OCI-LY1 (cell line): ENCODE measurements around the gene CARMIL1.

Source experiments
- H2AFZ ChIP-seq: fragments of 200-600 bp; sonication (generic), shearing (Covaris generic); 2 replicates; pipeline ENCODE4 v1.6.0; 2014; ENCODE audit warnings: antibody characterized with exemption, mild to moderate bottlenecking, low read length
- H3F3A ChIP-seq: fragments of 200-600 bp; sonication (generic), shearing (Covaris generic); 2 replicates; pipeline ENCODE4 v1.6.0; 2014; ENCODE audit warnings: mild to moderate bottlenecking, antibody characterized with exemption, low read length, moderate library complexity; ENCODE audit not compliant: insufficient read depth
- H3K27ac ChIP-seq: fragments of 200-600 bp; sonication (generic); 2 replicates; pipeline ENCODE4 v1.5.1; 2014; ENCODE audit warnings: low read length, mixed run types, mild to moderate bottlenecking, low read depth; ENCODE audit not compliant: poor library complexity, severe bottlenecking
- H3K27me3 ChIP-seq: fragments of 200-600 bp; sonication (generic); 2 replicates; pipeline ENCODE4 v1.6.0; 2014; ENCODE audit warnings: antibody characterized with exemption, mild to moderate bottlenecking, low read length, moderate library complexity; ENCODE audit not compliant: insufficient read depth
- H3K36me3 ChIP-seq: fragments of 200-600 bp; sonication (generic); 2 replicates; pipeline ENCODE4 v1.6.1; 2014; ENCODE audit warnings: mild to moderate bottlenecking, antibody characterized with exemption, low read length, moderate library complexity, mixed read lengths; ENCODE audit not compliant: insufficient read depth
- H3K4me1 ChIP-seq: fragments of 200-600 bp; sonication (generic); 2 replicates; pipeline ENCODE4 v1.5.1; 2014; ENCODE audit warnings: mild to moderate bottlenecking, low read length, moderate library complexity; ENCODE audit not compliant: insufficient read depth, severe bottlenecking
- H3K4me2 ChIP-seq: fragments of 200-600 bp; sonication (generic), shearing (Covaris generic); 2 replicates; pipeline ENCODE4 v1.6.1; 2014; ENCODE audit warnings: low read length
- H3K4me3 ChIP-seq: fragments of 200-600 bp; sonication (generic); 2 replicates; pipeline ENCODE4 v1.5.1; 2014; ENCODE audit warnings: low read length, low read depth, mild to moderate bottlenecking, mixed read lengths; ENCODE audit not compliant: poor library complexity, severe bottlenecking
- H3K79me2 ChIP-seq: fragments of 200-600 bp; shearing (Covaris generic); 2 replicates; pipeline ENCODE4 v1.6.1; 2016; ENCODE audit warnings: mixed run types, low read length, mixed read lengths; ENCODE audit not compliant: insufficient read depth
- H3K9ac ChIP-seq: fragments of 200-600 bp; sonication (generic), shearing (Covaris generic); 2 replicates; pipeline ENCODE4 v1.6.1; 2014; ENCODE audit warnings: mild to moderate bottlenecking, low read length, mixed read lengths
- H3K9me2 ChIP-seq: fragments of 200-600 bp; sonication (generic), shearing (Covaris generic); 2 replicates; pipeline ENCODE4 v1.6.1; 2014; ENCODE audit warnings: low read depth, mild to moderate bottlenecking, low read length, mixed read lengths
- H3K9me3 ChIP-seq: fragments of 200-600 bp; shearing (Covaris generic); 2 replicates; pipeline ENCODE4 v1.6.1; 2014; ENCODE audit warnings: low read length, mixed read lengths
- H4K20me1 ChIP-seq: fragments of 200-600 bp; sonication (generic), shearing (Covaris generic); 2 replicates; pipeline ENCODE4 v1.6.0; 2016; ENCODE audit warnings: mild to moderate bottlenecking, low read length; ENCODE audit not compliant: insufficient read depth
- EZH2 ChIP-seq: fragments of 200-600 bp; sonication (generic), shearing (Covaris generic); IDR thresholded peaks from 2 replicates; pipeline ENCODE4 v1.8.0; 2017; ENCODE audit warnings: borderline replicate concordance, mixed run types, mild to moderate bottlenecking, antibody characterized with exemption, low read length, moderate library complexity, mixed read lengths
- TF ChIP-seq, protein P1 (sequence below): fragments of 200-600 bp; sonication (generic), shearing (Covaris generic); IDR thresholded peaks from 2 replicates; pipeline ENCODE4 v1.5.1; 2017; ENCODE audit warnings: mild to moderate bottlenecking, antibody characterized with exemption, low read length, moderate library complexity, mixed read lengths

Gene CARMIL1

GRCh38 chr6:25435416-25435985, 156.3 kb downstream of the CARMIL1 start:
- H4K20me1 ChIP-seq, result no peaks in the 10 kb centered on the region
- TF ChIP-seq EZH2, result no peak
- TF ChIP-seq, protein P1, sequence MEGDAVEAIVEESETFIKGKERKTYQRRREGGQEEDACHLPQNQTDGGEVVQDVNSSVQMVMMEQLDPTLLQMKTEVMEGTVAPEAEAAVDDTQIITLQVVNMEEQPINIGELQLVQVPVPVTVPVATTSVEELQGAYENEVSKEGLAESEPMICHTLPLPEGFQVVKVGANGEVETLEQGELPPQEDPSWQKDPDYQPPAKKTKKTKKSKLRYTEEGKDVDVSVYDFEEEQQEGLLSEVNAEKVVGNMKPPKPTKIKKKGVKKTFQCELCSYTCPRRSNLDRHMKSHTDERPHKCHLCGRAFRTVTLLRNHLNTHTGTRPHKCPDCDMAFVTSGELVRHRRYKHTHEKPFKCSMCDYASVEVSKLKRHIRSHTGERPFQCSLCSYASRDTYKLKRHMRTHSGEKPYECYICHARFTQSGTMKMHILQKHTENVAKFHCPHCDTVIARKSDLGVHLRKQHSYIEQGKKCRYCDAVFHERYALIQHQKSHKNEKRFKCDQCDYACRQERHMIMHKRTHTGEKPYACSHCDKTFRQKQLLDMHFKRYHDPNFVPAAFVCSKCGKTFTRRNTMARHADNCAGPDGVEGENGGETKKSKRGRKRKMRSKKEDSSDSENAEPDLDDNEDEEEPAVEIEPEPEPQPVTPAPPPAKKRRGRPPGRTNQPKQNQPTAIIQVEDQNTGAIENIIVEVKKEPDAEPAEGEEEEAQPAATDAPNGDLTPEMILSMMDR, result no peak
- no peaks in the 10 kb centered on the region for H3K9me2 ChIP-seq
- no peak overlapping the region for H2AFZ ChIP-seq
- no peak overlapping the region for H3K9ac ChIP-seq
- H3K4me2 ChIP-seq, result no peak overlapping the region
- H3K4me1 ChIP-seq, result peaks cover 53% of the 10 kb centered on the region
- no peaks in the 10 kb centered on the region for H3K36me3 ChIP-seq
- no peaks in the 10 kb centered on the region for H3K27me3 ChIP-seq
- H3K9me3 ChIP-seq, result no peaks in the 10 kb centered on the region
- H3K79me2 ChIP-seq, result no peaks in the 10 kb centered on the region
- no peak overlapping the region for H3K4me3 ChIP-seq
- H3K27ac ChIP-seq, result peak overlapping the region; percentile 42
- no peaks in the 10 kb centered on the region for H3F3A ChIP-seq

DNA sequence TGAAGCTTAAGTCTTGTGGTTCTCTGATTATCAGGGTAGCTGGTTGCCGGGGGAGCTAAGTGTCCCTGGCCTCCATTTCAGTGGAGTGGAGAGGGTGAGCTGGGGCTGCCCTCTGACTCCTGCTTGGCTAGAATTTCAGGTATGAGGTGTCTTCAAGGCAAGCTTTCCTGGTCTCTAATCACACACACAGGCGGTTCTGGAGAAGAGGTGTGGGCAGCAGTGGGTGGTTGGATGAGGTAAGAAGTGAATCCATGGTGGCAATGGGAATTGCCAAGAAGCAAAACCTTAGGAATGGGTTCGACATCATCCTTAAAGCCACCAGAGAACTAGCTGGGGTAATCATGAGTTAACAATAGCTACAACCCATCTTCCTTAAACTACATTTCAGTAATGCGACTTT, 157.6 kb downstream of the CARMIL1 start:
- no peaks in the 10 kb centered on the region for H3K27me3 ChIP-seq
- no peaks in the 10 kb centered on the region for H3K9me3 ChIP-seq
- no peaks in the 10 kb centered on the region for H3K79me2 ChIP-seq
- H3F3A ChIP-seq, result no peaks in the 10 kb centered on the region
- peaks cover 52% of the 10 kb centered on the region for H3K4me1 ChIP-seq
- TF ChIP-seq EZH2, result no peak
- TF ChIP-seq, protein P1, result no peak
- H3K4me3 ChIP-seq, result no peak overlapping the region
- no peak overlapping the region for H3K27ac ChIP-seq
- H3K36me3 ChIP-seq, result no peaks in the 10 kb centered on the region
- H2AFZ ChIP-seq, result no peak overlapping the region
- no peaks in the 10 kb centered on the region for H3K9me2 ChIP-seq
- no peaks in the 10 kb centered on the region for H4K20me1 ChIP-seq
- no peak overlapping the region for H3K9ac ChIP-seq
- no peak overlapping the region for H3K4me2 ChIP-seq

GRCh38 chr6:25439368-25439767, 160.2 kb downstream of the CARMIL1 start:
- TF ChIP-seq, protein P1, result no peak
- TF ChIP-seq EZH2, result no peak
- Histone ChIP-seq H3K4me2 (no peak overlapping the region), H3K9me2 (no peaks in the 10 kb centered on the region), H3K27me3 (no peaks in the 10 kb centered on the region), H4K20me1 (no peaks in the 10 kb centered on the region), H3K27ac (peak overlapping the region; percentile 35), H3K79me2 (no peaks in the 10 kb centered on the region), H2AFZ (no peak overlapping the region), H3F3A (no peaks in the 10 kb centered on the region), H3K9ac (no peak overlapping the region), H3K4me3 (no peak overlapping the region), H3K4me1 (peaks cover 44% of the 10 kb centered on the region), H3K9me3 (no peaks in the 10 kb centered on the region), H3K36me3 (no peaks in the 10 kb centered on the region)
